HepG2 (cell line): ENCODE data around the gene WDR81. TPM values are rescaled to one million over a fixed set of nuclear protein-coding genes. Genes with fewer than 3 reads are reported as not detected.

Source experiments
- ADNP ChIP-seq: sonication (generic); formaldehyde crosslinking; IDR thresholded peaks from 2 replicates; pipeline ENCODE4 v1.4.0; 2020; ENCODE audit warnings: missing genetic modification reagents
- BRD4 ChIP-seq: sonication (generic); formaldehyde crosslinking; IDR thresholded peaks from 2 replicates; pipeline ENCODE4 v1.4.0; 2020; ENCODE audit warnings: missing genetic modification reagents
- GATAD1 ChIP-seq: IDR thresholded peaks from 2 replicates; pipeline ENCODE4 v1.6.1; 2016; ENCODE audit warnings: missing genetic modification reagents, missing compliant biosample characterization
- MED13 ChIP-seq: sonication (generic); formaldehyde crosslinking; IDR thresholded peaks from 2 replicates; pipeline ENCODE4 v1.5.0; 2020; ENCODE audit warnings: missing genetic modification reagents
- MNT ChIP-seq: fragments of 450-650 bp; IDR thresholded peaks from 2 replicates; pipeline ENCODE4 v1.6.1; 2016
- MTF1 ChIP-seq: sonication (generic); formaldehyde crosslinking; IDR thresholded peaks from 2 replicates; pipeline ENCODE4 v1.5.0; 2020; ENCODE audit warnings: missing genetic modification reagents
- PCBP2 ChIP-seq: fragments of 200-400 bp; formaldehyde crosslinking; optimal IDR thresholded peaks from 2 replicates; pipeline ENCODE3; 2018; ENCODE audit warnings: low read length, low read depth; ENCODE audit not compliant: poor library complexity, severe bottlenecking
- PRMT3 ChIP-seq: sonication (generic); formaldehyde crosslinking; IDR thresholded peaks from 2 replicates; pipeline ENCODE4 v1.8.1; 2022; ENCODE audit warnings: low read depth, mild to moderate bottlenecking, moderate library complexity, missing genetic modification reagents, borderline replicate concordance
- TP53 ChIP-seq: sonication (generic); formaldehyde crosslinking; conservative IDR thresholded peaks from 2 replicates; pipeline ENCODE4 v1.4.0; 2020; ENCODE audit warnings: missing genetic modification reagents
- U2AF1 ChIP-seq: fragments of 200-400 bp; formaldehyde crosslinking; optimal IDR thresholded peaks from 2 replicates; pipeline ENCODE3; 2017; ENCODE audit warnings: mild to moderate bottlenecking, low read depth, low read length
- ZFP37 ChIP-seq: sonication (generic); formaldehyde crosslinking; IDR thresholded peaks from 2 replicates; pipeline ENCODE4 v1.4.0; 2020; ENCODE audit warnings: missing genetic modification reagents, borderline replicate concordance
- ZNF230 ChIP-seq: sonication (generic); formaldehyde crosslinking; IDR thresholded peaks from 2 replicates; pipeline ENCODE4 v1.4.0; 2020; ENCODE audit warnings: mild to moderate bottlenecking, missing genetic modification reagents
- ZNF260 ChIP-seq: sonication (generic); formaldehyde crosslinking; IDR thresholded peaks from 2 replicates; pipeline ENCODE4 v1.4.0; 2020; ENCODE audit warnings: missing genetic modification reagents, low read depth, mild to moderate bottlenecking, borderline replicate concordance
- ZNF264 ChIP-seq: sonication (generic); formaldehyde crosslinking; IDR thresholded peaks from 2 replicates; pipeline ENCODE4 v1.4.0; 2020; ENCODE audit warnings: missing genetic modification reagents
- ZNF441 ChIP-seq: sonication (generic); formaldehyde crosslinking; IDR thresholded peaks from 2 replicates; pipeline ENCODE4 v1.7.0; 2021; ENCODE audit warnings: missing genetic modification reagents, borderline replicate concordance
- ZNF605 ChIP-seq: sonication (generic); formaldehyde crosslinking; IDR thresholded peaks from 2 replicates; pipeline ENCODE4 v1.8.0; 2022; ENCODE audit warnings: mild to moderate bottlenecking, missing genetic modification reagents
- ZNF691 ChIP-seq: sonication (generic); formaldehyde crosslinking; IDR thresholded peaks from 2 replicates; pipeline ENCODE4 v1.4.0; 2020; ENCODE audit warnings: missing genetic modification reagents, low read depth, mild to moderate bottlenecking, borderline replicate concordance
- ZNF75D ChIP-seq: sonication (generic); formaldehyde crosslinking; IDR thresholded peaks from 2 replicates; pipeline ENCODE4 v1.8.1; 2023; ENCODE audit warnings: missing genetic modification reagents, mild to moderate bottlenecking, borderline replicate concordance
- ZNF780A ChIP-seq: sonication (generic); formaldehyde crosslinking; IDR thresholded peaks from 2 replicates; pipeline ENCODE4 v1.8.0; 2022; ENCODE audit warnings: mild to moderate bottlenecking, missing genetic modification reagents, moderate library complexity
- ZSCAN9 ChIP-seq: IDR thresholded peaks from 2 replicates; pipeline ENCODE4 v1.6.1; 2016; ENCODE audit warnings: borderline replicate concordance
- polyA plus RNA-seq, 8 experiments: library from polyadenylated mRNA; depleted of rRNA in 3 of 8; stranded (reverse) in 7 of 8; unstranded in 1 of 8; fragments of >200 nt; fragmentation: Illumina TruSeq in 4 of 8; extraction: Trizol in 4 of 8; gene quantifications; 2 replicates each; pipeline versions ENCODE4 v1.2.1 to v1.2.3, GENCODE V29; 2011 to 2016; ENCODE audit warnings: low read depth in 4 of 8, missing spikeins in 1 of 8, mixed read lengths in 1 of 8; ENCODE audit not compliant: insufficient read depth in 1 of 8
- total RNA-seq, 5 experiments: library from RNA; depleted of rRNA; stranded (reverse); fragments of >200 nt; fragmentation: Illumina TruSeq; extraction: Trizol; gene quantifications; 2 replicates each; pipeline ENCODE4 v1.2.3, GENCODE V29; 2016; ENCODE audit warnings: low read depth in 1 of 5
- TF ChIP-seq, protein P1 (sequence below): IDR thresholded peaks from 2 replicates; pipeline ENCODE4 v1.6.1; 2016; ENCODE audit warnings: low read depth
- TF ChIP-seq, protein P2 (sequence below): sonication (generic); formaldehyde crosslinking; IDR thresholded peaks from 2 replicates; pipeline ENCODE4 v1.5.0; 2020; ENCODE audit warnings: missing genetic modification reagents
- TF ChIP-seq, protein P3 (sequence below): sonication (generic); formaldehyde crosslinking; IDR thresholded peaks from 2 replicates; pipeline ENCODE4 v1.5.1; 2020; ENCODE audit warnings: missing genetic modification reagents, mild to moderate bottlenecking, borderline replicate concordance

WDR81 gene
- total and polyA plus RNA-seq, 2 of the 13 experiments (the other 11 are each of a cell fraction or from before 2014, with no cell fraction given), result 9.1 to 16.7 TPM

- TF ChIP-seq, protein P1, sequence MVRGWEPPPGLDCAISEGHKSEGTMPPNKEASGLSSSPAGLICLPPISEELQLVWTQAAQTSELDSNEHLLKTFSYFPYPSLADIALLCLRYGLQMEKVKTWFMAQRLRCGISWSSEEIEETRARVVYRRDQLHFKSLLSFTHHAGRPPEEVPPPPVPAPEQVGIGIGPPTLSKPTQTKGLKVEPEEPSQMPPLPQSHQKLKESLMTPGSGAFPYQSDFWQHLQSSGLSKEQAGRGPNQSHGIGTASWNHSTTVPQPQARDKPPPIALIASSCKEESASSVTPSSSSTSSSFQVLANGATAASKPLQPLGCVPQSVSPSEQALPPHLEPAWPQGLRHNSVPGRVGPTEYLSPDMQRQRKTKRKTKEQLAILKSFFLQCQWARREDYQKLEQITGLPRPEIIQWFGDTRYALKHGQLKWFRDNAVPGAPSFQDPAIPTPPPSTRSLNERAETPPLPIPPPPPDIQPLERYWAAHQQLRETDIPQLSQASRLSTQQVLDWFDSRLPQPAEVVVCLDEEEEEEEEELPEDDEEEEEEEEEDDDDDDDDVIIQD (CRISPR knock-in tag), result no peak
- no peak for TF ChIP-seq ZNF691 (CRISPR knock-in tag)
- TF ChIP-seq ZNF264, result no peak
- TF ChIP-seq, protein P2, sequence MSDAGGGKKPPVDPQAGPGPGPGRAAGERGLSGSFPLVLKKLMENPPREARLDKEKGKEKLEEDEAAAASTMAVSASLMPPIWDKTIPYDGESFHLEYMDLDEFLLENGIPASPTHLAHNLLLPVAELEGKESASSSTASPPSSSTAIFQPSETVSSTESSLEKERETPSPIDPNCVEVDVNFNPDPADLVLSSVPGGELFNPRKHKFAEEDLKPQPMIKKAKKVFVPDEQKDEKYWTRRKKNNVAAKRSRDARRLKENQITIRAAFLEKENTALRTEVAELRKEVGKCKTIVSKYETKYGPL (CRISPR knock-in tag), result 0 out of 2 replicates have a peak, but pooled peaks have one; percentile 5
- no peak for TF ChIP-seq TP53
- TF ChIP-seq ZSCAN9 (CRISPR knock-in tag), result no peak
- TF ChIP-seq U2AF1, result no peak
- no peak for TF ChIP-seq ZFP37 (CRISPR knock-in tag)
- 0 out of 2 replicates have a peak, but pooled peaks have one; percentile 6 for TF ChIP-seq ZNF780A (CRISPR knock-in tag)
- TF ChIP-seq MED13, result no peak
- TF ChIP-seq ZNF605 (CRISPR knock-in tag), result no peak
- TF ChIP-seq MTF1, result no peak
- TF ChIP-seq, protein P3, sequence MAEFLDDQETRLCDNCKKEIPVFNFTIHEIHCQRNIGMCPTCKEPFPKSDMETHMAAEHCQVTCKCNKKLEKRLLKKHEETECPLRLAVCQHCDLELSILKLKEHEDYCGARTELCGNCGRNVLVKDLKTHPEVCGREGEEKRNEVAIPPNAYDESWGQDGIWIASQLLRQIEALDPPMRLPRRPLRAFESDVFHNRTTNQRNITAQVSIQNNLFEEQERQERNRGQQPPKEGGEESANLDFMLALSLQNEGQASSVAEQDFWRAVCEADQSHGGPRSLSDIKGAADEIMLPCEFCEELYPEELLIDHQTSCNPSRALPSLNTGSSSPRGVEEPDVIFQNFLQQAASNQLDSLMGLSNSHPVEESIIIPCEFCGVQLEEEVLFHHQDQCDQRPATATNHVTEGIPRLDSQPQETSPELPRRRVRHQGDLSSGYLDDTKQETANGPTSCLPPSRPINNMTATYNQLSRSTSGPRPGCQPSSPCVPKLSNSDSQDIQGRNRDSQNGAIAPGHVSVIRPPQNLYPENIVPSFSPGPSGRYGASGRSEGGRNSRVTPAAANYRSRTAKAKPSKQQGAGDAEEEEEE (CRISPR knock-in tag), result no peak
- no peak for TF ChIP-seq ZNF230 (CRISPR knock-in tag)
- TF ChIP-seq ZNF260 (CRISPR knock-in tag), result no peak
- no peak for TF ChIP-seq MNT
- TF ChIP-seq ZNF441 (CRISPR knock-in tag), result no peak
- TF ChIP-seq ADNP (CRISPR knock-in tag), result no peak
- TF ChIP-seq BRD4 (CRISPR knock-in tag), result peak; percentile 57
- TF ChIP-seq ZNF75D (CRISPR knock-in tag), result no peak
- TF ChIP-seq PCBP2, result no peak
- TF ChIP-seq GATAD1 (CRISPR knock-in tag), result no peak
- no peak for TF ChIP-seq PRMT3
These were observed 11.4 kb downstream of the WDR81 start (continued) for GRCh38 chr17:1735834-1736347.
